ENCODE results near the gene RAD51B.

Gene RAD51B

GRCh38 chr14:68139431-68140075, 320.0 kb downstream of the RAD51B start:
- DNase-seq (ENCODE audit: low read depth, low spot score) = no peak
- no peak overlapping the region for H3K4me3 ChIP-seq (ENCODE audit: insufficient read length, low read depth)
- H3K27me3 ChIP-seq (ENCODE audit: insufficient read depth, insufficient read length) = no peaks in the 10 kb centered on the region
- H3K36me3 ChIP-seq (ENCODE audit: insufficient read depth, insufficient read length, low read length) = no peaks in the 10 kb centered on the region
- no peak overlapping the region for H3K9ac ChIP-seq (ENCODE audit: insufficient read length, low read depth)
- no peaks in the 10 kb centered on the region for H3K4me1 ChIP-seq (ENCODE audit: insufficient read depth, insufficient read length)
- no peak for TF ChIP-seq YY1 (IDR thresholded peaks at IDR 0.05; ENCODE audit: insufficient read depth, insufficient read length)
- TF ChIP-seq SUZ12 (IDR thresholded peaks at IDR 0.05; ENCODE audit: extremely low read depth, insufficient read depth, insufficient read length) = no peak
- no peak for TF ChIP-seq ZNF274 (IDR thresholded peaks at IDR 0.05; ENCODE audit: low read depth, low read length)
- H3K9me3 ChIP-seq (ENCODE audit: insufficient read depth, low read length) = peaks cover 6% of the 10 kb centered on the region; the same call in 1 of the 2 replicates

DNA sequence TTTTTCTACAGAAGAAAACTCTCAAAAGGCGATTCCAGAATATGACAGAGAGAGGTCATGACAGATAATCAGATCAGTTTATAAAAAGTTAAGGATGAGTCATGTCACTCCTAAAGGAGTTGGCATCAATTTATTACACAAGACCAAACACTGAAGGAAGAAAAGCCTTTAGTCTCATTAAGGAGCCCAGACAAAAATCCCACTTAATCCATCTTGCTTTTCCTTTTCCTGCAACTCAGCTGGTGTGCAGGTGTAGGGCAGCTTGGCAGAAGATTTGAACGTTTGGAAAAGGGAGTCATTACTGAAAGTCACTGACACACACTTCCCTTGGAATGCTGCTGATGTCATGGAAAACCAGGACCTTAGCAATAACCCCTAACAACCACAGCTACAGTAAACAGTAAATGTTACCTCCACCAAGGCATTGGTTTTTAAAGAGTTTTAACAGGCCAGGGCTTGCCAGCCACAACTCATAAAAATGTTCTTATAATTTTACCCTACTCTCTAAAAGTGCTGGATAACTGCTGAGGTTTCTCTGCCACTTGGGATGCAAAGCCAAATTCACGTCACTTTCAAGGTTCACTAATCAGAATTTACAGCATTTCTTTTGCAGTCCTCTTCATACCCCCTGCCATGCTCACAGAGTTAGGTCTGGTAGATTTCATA, 320.6 kb downstream of the RAD51B start:
- Histone ChIP-seq H3K36me3 (ENCODE audit: insufficient read depth, insufficient read length, low read length) (no peaks in the 10 kb centered on the region), H3K4me1 (ENCODE audit: insufficient read depth, insufficient read length) (no peaks in the 10 kb centered on the region), H3K9me3 (ENCODE audit: insufficient read depth, low read length) (peaks cover 3% of the 10 kb centered on the region; the same call in 1 of the 2 replicates), H3K27me3 (ENCODE audit: insufficient read depth, insufficient read length) (no peaks in the 10 kb centered on the region), H3K9ac (ENCODE audit: insufficient read length, low read depth) (no peak overlapping the region), H3K4me3 (ENCODE audit: insufficient read length, low read depth) (no peak overlapping the region)
- DNase-seq (ENCODE audit: low read depth, low spot score) = peak; percentile 16
- no peak for TF ChIP-seq YY1 (IDR thresholded peaks at IDR 0.05; ENCODE audit: insufficient read depth, insufficient read length)
- no peak for TF ChIP-seq ZNF274 (IDR thresholded peaks at IDR 0.05; ENCODE audit: low read depth, low read length)
- no peak for TF ChIP-seq SUZ12 (IDR thresholded peaks at IDR 0.05; ENCODE audit: extremely low read depth, insufficient read depth, insufficient read length)

DNA sequence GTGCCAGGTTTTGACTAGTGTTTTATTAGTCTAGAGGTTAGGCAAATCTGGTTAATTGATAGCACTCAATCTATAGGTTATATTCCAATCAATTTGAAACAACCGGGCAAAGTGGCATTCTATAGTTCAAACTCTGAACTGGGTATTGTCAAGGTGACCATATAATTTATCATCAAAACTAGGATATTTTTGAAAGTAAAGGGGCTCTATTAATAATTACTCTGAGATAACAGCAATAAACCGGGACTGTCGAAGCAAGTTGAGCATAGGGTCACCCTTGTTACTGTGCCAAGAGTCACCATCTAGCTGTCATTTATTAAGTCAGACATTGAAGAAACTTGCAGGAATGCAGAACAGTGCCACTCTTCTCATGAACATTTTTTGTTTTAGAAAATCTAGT, 321.2 kb downstream of the RAD51B start:
- TF ChIP-seq YY1 (IDR thresholded peaks at IDR 0.05; ENCODE audit: insufficient read depth, insufficient read length) = no peak
- no peak for TF ChIP-seq ZNF274 (IDR thresholded peaks at IDR 0.05; ENCODE audit: low read depth, low read length)
- no peak for TF ChIP-seq SUZ12 (IDR thresholded peaks at IDR 0.05; ENCODE audit: extremely low read depth, insufficient read depth, insufficient read length)
- Histone ChIP-seq H3K9me3 (ENCODE audit: insufficient read depth, low read length) (no peaks in the 10 kb centered on the region), H3K4me3 (ENCODE audit: insufficient read length, low read depth) (no peak overlapping the region), H3K9ac (ENCODE audit: insufficient read length, low read depth) (no peak overlapping the region), H3K27me3 (ENCODE audit: insufficient read depth, insufficient read length) (no peaks in the 10 kb centered on the region), H3K36me3 (ENCODE audit: insufficient read depth, insufficient read length, low read length) (no peaks in the 10 kb centered on the region), H3K4me1 (ENCODE audit: insufficient read depth, insufficient read length) (no peaks in the 10 kb centered on the region)
- no peak for DNase-seq (ENCODE audit: low read depth, low spot score)

GRCh38 chr14:68141281-68142088, 321.9 kb downstream of the RAD51B start:
- Histone ChIP-seq H3K27me3 (ENCODE audit: insufficient read depth, insufficient read length) (no peaks in the 10 kb centered on the region), H3K9me3 (ENCODE audit: insufficient read depth, low read length) (no peaks in the 10 kb centered on the region), H3K4me3 (ENCODE audit: insufficient read length, low read depth) (no peak overlapping the region), H3K36me3 (ENCODE audit: insufficient read depth, insufficient read length, low read length) (no peaks in the 10 kb centered on the region), H3K4me1 (ENCODE audit: insufficient read depth, insufficient read length) (no peaks in the 10 kb centered on the region), H3K9ac (ENCODE audit: insufficient read length, low read depth) (no peak overlapping the region)
- TF ChIP-seq ZNF274 (IDR thresholded peaks at IDR 0.05; ENCODE audit: low read depth, low read length) = no peak
- no peak for TF ChIP-seq YY1 (IDR thresholded peaks at IDR 0.05; ENCODE audit: insufficient read depth, insufficient read length)
- no peak for TF ChIP-seq SUZ12 (IDR thresholded peaks at IDR 0.05; ENCODE audit: extremely low read depth, insufficient read depth, insufficient read length)
- no peak for DNase-seq (ENCODE audit: low read depth, low spot score)

GRCh38 chr14:68143341-68143841, 323.8 kb downstream of the RAD51B start:
- no peak for DNase-seq (ENCODE audit: low read depth, low spot score)
- no peaks in the 10 kb centered on the region for H3K27me3 ChIP-seq (ENCODE audit: insufficient read depth, insufficient read length)
- no peak for TF ChIP-seq YY1 (IDR thresholded peaks at IDR 0.05; ENCODE audit: insufficient read depth, insufficient read length)
- TF ChIP-seq SUZ12 (IDR thresholded peaks at IDR 0.05; ENCODE audit: extremely low read depth, insufficient read depth, insufficient read length) = no peak
- TF ChIP-seq ZNF274 (IDR thresholded peaks at IDR 0.05; ENCODE audit: low read depth, low read length) = no peak
- no peak overlapping the region for H3K4me3 ChIP-seq (ENCODE audit: insufficient read length, low read depth)
- no peak overlapping the region for H3K9ac ChIP-seq (ENCODE audit: insufficient read length, low read depth)
- H3K4me1 ChIP-seq (ENCODE audit: insufficient read depth, insufficient read length) = no peaks in the 10 kb centered on the region
- peaks cover 8% of the 10 kb centered on the region for H3K9me3 ChIP-seq (ENCODE audit: insufficient read depth, low read length)
- no peaks in the 10 kb centered on the region for H3K36me3 ChIP-seq (ENCODE audit: insufficient read depth, insufficient read length, low read length)

- TF ChIP-seq YY1 (IDR thresholded peaks at IDR 0.05; ENCODE audit: insufficient read depth, insufficient read length) = no peak
- TF ChIP-seq ZNF274 (IDR thresholded peaks at IDR 0.05; ENCODE audit: low read depth, low read length) = no peak
- no peak for TF ChIP-seq SUZ12 (IDR thresholded peaks at IDR 0.05; ENCODE audit: extremely low read depth, insufficient read depth, insufficient read length)
- Histone ChIP-seq H3K4me3 (ENCODE audit: insufficient read length, low read depth) (no peak overlapping the region), H3K36me3 (ENCODE audit: insufficient read depth, insufficient read length, low read length) (no peaks in the 10 kb centered on the region), H3K9me3 (ENCODE audit: insufficient read depth, low read length) (peaks cover 16% of the 10 kb centered on the region), H3K9ac (ENCODE audit: insufficient read length, low read depth) (no peak overlapping the region), H3K27me3 (ENCODE audit: insufficient read depth, insufficient read length) (no peaks in the 10 kb centered on the region), H3K4me1 (ENCODE audit: insufficient read depth, insufficient read length) (no peaks in the 10 kb centered on the region)
- no peak for DNase-seq (ENCODE audit: low read depth, low spot score)
Observed at GRCh38 chr14:68144051-68144681, 324.6 kb downstream of the RAD51B start.
